Measurements from ENCODE around the gene SLFN12.
"Not testable (repeated sequence)": the region's sequence is repeated elsewhere in the genome, so short reads cannot be mapped to it uniquely, and the experiment has no call there.

SLFN12 gene

DNA sequence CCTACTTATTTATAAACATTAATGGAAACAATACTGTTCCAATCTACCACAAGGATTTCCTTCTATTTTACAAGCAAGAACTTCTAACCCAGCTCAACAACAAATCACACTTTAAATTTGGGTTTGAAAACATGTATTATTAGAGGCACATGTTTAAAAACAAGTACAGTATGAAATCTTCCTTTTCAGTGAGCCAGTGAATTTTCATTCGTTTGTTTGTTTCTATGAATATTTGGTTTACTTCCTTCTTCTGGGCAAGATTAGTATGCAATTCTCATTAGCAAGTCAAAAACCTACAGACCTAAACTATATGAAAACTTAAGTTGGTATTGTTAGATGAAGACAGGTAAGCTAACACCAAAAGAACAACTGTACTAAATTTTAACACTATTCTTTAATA lies 25.7 kb downstream of the SLFN12 start:
- no peak for DNase-seq

DNA sequence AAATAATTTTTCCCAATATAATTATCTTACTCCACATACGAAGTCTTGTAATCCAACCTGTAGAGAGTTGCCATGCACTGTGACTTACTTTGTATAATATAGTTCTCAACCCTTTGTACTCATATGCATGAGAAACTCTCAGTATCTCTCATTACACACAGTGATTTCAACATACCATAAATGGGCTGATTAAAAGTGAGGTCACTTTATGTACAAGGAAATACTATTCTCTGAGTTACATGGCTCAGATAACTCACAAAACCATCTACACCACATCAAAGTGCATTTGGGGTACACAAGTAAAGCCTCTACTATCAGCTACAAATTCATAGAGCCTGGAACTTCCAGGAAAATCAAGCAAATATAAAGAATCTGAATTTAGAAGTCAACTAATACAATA lies 27.9 kb downstream of the SLFN12 start:
- DNase-seq = no peak

DNA sequence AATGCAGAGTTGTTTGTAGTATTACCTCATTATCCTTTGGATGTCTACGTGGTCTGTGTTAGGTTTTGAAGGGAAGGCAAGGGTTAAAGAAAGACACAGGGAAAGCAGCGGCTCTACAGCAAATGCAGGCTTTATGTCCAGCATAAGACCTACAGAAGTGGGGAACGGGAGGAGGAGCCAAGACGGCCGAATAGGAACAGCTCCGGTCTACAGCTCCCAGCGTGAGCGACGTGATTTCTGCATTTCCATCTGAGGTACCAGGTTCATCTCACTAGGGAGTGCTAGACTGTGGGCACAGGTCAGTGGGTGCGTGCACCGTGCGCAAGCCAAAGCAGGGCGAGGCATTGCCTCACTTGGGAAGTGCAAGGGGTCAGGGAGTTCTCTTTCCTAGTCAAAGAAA lies 38.5 kb downstream of the SLFN12 start:
- DNase-seq = not testable (repeated sequence)

DNA sequence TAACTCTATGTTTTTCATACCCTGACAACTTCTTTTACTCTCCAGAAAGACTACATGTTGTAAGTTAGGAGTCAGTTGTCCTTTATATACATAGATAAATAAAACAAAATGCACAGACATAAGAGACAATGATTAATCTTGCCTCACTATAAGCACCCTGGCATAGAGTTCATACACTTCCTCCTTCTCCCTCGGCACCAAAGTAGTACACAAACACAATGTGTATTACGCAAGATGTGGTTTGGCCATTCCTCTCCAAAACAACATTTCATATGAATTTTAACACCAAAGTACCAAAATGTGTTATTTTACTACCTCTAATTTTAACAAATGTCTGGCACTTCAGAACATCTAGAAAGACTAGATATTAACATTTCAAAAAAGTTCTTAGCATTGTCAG lies 41.6 kb downstream of the SLFN12 start:
- DNase-seq = no peak

DNA sequence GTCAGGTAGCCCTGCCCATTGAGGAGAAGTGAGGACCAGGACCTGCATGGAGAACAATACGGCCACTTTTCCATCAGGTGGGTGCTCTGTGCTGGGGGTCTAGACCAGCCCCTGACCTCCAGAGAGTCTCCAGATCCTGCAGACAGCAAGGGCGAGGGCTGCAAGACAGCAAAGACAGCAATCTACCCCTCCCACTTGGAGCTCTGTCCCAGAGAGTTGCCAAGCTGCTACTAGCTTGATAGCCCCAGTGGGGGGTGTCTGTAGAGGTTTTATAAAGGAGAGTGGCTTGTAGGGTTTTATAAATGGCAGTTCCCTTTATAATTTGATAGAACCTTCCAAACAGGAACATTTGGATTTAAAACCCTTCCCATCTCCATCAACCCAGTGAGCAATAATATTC lies 42.1 kb downstream of the SLFN12 start:
- no peak for DNase-seq

DNA sequence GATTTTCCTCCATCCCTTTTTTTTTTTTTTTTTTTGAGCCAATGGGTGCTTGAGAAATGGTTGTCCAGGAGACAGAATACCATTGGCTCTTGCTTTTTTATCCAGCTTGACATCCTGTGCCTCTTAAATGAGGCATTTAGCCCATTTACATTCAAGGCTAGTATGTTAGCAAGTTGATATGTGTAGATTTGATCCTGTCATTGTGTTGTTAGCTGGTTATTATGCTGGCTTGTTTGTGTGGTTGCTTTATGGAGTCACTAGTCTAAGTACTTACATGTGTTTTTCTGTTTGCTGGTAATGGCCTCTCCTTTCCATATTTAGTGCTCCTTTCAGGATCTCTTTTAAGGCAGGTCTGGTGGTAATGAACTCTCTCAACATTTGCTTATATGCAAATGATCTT lies 44.8 kb downstream of the SLFN12 start:
- DNase-seq = no peak

DNA sequence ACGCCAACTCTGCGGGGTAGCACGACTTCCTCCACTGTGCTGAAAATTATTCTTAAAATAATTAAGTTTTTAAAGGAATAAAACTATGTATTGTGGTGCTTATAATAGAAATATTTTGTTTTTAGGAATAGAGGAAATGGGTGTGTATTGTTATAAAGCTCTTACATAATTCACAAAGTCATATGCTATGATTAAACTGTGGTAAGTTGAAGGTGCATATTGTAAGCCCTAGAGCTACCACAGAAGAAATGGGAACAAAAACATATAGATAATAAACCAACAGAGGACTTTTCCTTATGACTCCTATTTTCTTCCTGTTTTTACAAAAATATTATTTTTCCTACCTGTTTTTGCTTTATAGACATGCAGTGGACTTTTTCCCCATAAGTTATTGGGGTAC lies 54.6 kb downstream of the SLFN12 start:
- no peak for DNase-seq

DNA sequence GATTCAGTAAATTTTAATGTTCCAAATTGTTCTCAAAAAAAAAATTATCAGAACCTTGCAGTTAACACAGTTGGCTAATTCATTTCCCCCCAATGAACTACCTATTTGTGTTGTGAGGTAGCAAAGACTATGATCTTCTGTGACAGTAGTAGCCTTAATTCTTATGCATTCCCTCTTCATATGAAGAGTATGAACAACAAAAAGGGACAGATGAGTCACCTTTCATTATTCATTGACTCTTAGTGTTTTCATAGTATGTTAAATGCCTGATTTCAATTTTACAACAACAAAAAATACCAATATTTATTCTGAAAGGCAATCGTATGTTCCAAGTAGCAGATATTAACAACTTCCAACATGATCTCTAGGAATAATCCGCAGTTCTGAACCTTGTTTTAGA lies 55.2 kb downstream of the SLFN12 start:
- no peak for DNase-seq

DNA sequence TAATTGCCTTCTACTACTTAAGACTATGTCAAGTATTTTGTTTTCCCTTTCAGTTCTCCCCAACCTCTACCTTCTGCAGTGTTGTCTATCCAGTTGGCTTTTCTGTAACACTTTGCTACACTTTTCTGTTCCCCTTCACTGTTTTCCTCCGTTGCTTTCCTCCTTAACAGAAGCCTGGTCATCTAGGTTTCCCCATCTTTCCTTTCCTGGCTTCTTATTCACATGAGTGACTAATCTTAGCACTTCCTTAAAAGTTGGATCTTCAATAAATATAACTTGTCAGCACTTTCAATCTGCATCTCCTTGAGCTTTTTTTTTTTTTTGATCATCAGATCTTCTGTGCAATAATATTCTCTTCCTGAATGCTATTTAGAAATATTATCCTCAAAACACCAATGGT lies 56.1 kb downstream of the SLFN12 start:
- DNase-seq = no peak

DNA sequence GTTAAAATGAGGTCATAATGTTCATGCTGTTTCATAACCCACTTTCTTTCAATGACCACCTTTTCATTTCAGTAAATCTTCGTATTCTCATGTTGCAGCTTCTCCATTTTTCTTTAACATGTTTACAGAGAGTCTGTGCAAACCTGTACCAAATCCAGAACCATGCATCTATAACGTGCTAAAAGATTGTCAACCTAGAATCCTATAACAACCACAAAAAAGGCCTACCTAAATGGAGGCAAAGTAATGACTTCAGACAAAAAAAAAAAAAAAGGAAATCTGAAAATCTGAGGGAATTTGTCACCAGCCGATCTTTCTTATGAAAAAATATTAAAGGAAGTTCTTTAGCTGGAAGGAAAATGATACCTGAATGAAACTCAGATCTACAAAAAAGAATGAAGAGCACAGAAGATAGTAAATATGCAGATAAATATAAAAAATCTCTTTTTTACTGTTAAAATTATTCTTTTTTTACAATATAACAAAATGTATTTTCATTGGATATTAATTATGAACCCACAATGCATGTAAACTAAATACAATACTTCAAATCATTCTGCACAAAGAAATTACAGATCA lies 57.4 kb downstream of the SLFN12 start:
- DNase-seq = no peak

DNA sequence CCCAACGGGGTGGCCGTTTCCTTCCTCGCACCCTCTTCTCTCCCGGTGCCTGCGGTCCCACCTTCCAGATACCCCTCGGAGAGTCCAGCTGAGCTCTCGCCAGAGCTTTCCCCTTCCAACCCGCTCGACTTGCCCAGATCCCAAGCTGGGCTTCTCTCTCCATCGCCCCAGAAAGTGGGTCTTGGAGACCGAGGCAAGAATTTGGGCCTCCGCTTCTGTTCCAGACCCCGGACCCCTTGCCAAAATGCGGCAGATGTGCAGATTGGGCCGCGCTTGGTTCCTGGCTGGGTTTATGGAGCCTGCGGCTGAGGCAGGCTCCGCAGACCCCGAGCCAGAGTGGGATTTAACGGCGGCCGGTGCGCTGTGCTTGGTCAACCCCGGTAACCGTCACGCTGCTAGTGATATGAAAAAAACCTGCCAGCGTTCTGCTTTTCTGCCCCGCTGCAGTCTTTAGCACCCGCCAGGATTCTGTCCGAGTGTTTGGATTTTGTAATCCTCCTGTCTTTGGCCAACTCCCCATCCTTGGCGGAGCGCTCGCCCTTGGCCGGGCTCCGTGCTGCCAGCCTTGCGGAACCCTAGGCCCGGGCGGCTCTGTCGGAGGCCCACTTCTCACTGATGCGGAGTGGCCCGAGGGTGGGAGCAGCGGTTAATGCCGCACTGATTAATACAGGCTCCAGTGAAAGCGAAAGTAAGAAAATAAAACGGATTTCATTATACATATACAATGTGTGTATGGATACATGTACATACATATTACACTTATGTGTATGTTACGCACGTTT lies 58.1 kb downstream of the SLFN12 start:
- DNase-seq = peak; percentile 58

DNA sequence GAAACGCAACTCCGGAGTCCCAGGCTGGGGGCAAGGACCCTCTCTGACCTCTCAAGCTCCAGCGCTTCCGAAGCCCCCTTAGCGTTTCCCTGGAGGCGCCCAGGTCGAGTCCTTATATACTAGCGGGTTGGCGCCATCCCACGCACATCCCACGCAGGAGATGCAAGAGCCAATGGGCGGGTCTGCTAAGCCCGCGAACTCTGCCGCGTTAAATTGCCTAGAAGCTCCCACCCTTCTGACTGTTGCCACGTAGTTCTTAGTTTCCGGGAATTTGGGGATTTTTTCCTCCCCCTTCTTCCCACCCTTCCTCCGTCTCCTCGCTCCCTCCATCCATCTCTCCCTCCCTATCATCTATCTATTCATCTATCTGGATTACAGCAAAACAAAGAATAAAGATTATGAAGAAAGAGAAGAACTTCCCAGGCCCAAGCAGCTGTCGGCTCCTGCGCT lies 58.7 kb downstream of the SLFN12 start, which contains the start of gene SLFN11:
Gene SLFN11, minus strand, starts transcription at position 88 of the 450 bp plus-strand sequence. CDS start 9,814 bp downstream, outside the sequence.
- peak; percentile 88 for DNase-seq

DNA sequence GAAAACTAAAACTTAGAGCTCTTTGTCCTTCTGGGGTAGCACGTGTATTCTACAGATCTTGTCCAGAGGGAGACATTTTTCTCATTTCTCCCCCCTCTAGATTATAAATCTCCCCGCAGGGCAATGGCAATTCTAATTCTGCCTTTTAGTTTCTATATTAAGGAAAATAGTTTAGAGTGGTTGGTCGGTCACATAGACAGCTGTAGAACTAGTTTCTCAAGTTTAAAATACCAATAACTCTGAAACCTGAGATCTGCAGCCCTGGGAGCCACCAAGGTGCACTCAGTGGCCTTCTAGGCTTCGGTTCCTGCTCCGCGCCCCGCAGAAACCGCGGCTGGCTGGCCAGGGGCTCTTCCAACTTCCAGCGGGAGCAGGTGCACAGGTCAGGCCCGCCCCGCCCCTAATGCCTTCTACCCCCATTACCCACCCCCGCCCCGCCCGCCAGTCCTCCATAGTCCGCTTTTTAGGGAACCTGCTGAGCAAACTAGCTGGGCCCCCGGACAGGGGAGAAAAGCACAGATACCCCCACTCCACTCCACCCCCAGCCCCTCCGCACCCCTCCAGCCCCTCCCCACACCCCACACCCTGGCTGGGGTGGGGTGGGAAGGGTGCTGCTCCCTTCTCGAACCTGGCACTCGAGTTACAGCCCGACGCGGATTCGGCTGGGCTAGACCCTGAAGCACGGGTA lies 59.3 kb downstream of the SLFN12 start:
- peak; percentile 34 for DNase-seq

DNA sequence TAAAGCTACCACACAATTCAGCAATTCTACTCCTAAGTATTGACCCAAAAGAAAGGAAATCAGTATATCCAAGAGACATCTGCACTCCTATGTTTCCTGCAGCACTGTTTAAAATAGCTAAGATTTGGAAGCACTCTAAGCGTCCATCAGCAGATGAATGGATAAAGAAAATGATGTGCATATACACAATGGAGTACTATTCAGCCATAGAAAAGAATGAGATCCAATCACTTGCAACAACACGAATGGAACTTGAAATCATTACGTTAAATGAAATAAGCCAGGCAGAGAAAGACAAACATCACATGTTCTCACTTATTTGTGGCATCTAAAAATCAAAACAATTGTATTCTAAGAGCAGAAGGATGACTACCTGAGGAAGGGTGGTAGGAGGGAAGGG lies 60.4 kb downstream of the SLFN12 start:
- DNase-seq = no peak

DNA sequence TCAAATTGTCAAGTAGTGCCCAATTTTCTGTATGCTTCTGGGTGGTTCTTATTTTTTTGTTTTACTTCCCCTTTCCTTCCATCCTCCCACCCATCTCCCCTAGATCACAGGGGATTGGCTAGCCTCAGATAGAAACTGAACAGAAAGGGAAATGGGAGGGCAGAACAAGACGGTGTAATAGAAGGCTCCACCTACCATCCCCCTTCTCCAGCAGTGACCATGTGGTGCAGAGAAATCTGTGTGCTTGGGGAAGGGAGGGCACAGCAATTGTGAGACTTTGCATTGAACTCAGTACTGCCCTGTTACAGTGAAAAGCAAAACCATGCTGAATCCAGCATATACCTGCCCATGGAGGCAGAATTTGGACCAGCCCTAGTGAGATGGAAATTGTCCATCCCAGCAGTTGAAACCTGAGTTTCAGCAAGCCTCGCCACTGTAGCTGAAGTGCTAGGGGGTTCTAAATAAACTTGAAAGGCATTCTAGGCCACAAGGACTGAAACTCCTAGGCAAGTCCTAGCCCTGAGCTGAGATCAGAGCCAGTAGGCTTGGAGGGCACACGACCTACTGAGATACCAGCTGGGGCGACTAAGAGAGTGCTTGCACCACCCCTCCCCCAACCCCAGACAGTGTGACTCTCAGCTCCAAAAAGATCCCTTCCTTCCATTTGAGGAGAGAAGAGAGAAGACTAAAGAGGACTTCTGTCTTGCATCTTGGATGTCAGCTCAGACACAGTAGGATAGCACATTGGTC lies 64.0 kb downstream of the SLFN12 start:
- DNase-seq = no peak

DNA sequence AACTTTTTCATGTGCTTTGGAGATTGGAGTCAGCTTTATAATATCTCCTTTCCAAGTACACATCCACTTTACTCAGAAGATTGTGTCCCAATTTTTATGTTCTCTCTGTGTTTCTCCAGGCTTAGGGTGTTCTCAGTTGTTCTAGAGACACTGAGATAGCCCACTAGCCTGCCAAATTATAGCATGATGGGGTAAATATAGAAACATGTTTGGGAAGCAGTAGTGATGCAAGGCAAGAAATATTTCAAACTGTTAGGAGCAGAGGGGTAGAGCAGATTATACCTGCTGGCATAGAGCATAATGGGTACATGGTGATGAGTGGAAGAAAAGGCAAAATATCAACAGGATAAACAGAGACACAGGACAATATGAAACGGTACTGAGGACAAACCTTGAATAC lies 71.3 kb downstream of the SLFN12 start:
- DNase-seq = no peak
